Activated CD4-positive, alpha-beta T cell treated with anti-CD3 and anti-CD28 coated beads for 4 hours (primary cell): Measurements from ENCODE around the gene VKORC1L1.
"Not testable (repeated sequence)": the region's sequence is repeated elsewhere in the genome, so short reads cannot be mapped to it uniquely, and the experiment has no call there.

Experiments used
- DNase-seq, 2 donors: peaks; one replicate each; pipeline ENCODE4 v3.0.0-alpha.2; 2020

The VKORC1L1 gene

GRCh38 chr7:65945787-65946186, 72.9 kb downstream of the VKORC1L1 start:
- DNase-seq: not testable (repeated sequence)

GRCh38 chr7:65946904-65947303, 74.0 kb downstream of the VKORC1L1 start:
- DNase-seq: no peak

DNA sequence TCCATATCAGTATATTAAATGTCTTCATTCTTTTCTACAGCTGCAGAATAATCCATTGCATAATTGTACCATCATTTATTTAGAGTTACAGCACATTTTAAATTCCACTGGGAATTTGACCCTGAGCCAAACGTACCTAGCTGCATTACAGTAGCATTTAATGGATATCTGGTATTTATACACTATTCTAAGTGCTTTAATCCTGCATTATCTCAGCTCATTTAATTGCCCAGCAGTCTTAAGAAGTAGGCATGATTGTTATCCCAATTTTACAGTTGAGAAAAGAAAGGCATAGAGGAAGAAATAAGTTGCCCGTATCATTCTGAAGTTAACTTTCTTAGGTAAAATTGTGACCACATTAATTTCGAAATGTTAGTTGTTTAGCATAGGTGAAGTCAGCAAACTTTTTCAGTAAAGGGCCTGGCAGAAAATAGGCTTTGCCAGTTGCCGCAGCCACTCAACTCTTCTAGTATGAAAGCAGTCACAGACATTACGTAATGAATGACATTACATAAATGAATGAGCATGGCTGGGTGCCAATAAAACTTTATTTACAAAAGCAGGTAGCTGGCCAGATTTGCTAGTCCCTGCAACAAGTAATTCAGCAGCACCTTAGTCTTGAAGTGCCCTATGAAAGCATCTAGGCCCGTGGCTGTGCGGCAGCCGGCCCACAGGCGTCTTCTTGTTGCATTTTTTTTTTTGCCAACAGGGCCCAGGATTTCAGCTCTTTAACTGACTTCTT, 79.1 kb downstream of the VKORC1L1 start:
- DNase-seq: no peak

DNA sequence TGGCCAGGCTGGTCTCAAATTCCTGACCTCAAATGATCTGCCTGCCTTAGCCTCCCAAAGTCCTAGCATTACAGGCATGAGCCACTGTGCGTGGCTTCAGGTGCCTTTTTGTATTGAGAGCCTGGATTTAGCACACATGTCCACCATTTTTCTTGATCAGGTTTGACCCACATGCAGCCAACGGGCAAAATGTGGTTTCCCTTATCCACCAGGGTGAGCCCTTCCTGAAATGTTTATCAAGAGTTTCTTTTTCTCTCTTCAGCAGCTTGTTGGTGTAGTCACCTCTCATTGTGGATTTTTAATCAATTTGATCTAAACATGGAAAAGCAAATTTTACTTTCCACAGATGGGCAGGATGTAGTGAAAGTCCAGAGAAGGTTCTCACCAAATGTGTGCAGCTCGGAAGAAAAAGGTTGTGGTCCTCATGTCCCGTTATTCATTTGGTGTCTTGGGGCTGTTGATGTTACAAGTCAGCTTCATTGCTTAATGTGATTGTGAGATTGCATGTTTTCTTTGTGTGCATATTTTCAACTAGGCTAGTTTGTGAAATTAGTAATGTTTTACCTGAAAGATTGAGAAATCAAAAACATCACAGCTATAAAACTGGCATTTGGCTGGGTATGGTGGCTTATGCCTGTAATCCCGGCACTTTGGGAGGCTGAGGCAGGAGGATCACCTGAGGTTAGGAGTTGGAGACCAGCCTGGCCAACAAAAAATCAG, 80.3 kb downstream of the VKORC1L1 start:
- DNase-seq: no peak

DNA sequence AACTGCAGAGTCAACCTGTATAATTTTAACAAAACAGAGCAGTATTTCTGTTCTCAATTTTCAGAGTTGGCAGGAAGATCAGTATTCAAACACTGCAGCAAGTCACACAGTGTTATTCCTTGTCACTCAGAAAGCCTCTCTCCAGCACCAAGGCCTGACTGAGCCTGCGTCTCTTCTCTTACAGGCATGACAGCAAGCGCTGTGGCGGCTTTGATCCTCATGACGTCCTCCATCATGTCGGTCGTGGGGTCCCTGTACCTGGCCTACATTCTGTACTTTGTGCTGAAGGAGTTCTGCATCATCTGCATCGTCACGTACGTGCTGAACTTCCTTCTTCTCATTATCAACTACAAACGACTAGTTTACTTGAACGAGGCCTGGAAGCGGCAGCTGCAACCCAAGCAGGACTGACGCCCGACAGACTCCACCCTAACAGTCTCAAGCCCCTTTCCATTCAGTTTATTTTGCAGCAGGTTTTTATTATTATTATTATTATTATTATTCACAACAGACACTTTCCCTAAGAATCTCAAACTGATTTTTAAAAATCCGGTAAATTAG, 81.1 kb downstream of the VKORC1L1 start:
- no peak for DNase-seq

- DNase-seq: no peak
Measured at GRCh38 chr7:65955718-65956117, 82.8 kb downstream of the VKORC1L1 start.

DNA sequence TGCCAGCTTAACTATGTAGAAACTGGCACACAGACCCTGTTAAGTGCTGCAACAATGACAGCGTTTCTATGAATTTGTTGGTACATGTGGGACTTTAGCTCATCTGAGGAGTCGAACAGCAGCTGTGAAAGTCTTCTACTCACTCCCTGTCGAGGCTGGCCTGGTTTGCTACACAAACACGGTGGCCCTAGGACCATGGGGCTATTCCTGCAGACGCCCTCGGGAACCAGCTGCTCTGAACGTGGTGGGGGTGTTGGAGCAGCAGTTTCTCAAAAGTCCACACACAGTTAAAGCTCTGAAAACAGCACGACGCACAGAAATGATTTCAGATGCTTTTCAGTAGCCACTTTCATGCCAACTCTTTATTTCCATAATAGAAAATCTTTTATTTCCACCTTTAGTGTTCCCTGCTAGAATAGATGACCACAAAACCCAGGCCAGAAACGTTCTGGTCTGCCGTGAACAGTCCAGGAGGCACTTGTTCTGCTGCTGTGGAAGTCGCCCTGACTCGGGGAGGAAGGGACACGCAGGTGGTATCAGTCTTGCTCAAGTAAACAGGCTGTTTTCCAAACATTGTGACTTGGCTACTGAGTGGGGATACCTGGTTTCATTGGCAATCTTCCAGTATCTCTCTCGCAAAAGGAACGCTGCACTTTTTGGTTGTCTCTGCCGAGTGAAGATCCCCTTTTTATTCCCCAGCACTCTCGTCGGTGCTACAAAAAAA, 87.6 kb downstream of the VKORC1L1 start:
- no peak for DNase-seq

DNA sequence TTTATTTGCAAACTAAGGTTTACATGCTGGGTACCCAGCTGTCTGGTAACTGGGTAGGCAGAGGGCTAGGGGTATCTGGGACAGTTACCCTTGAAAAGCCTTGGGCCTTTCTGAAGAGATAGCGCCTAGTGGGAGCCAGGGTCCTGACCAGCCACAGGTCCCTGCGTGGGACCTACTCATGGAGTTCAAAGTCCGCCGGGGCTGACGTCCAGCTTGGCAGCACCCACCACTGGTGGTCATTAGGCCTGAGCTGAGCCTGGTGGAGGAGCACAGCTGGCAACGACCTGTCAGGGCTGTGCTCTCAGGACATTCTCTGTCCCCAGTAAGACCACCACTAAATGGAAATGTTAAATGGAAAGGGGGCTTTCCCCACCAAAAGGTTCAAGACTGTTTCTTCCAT, 89.2 kb downstream of the VKORC1L1 start:
- no peak for DNase-seq

- not testable (repeated sequence) for DNase-seq
Measured at GRCh38 chr7:65964671-65965070, 91.8 kb downstream of the VKORC1L1 start.

DNA sequence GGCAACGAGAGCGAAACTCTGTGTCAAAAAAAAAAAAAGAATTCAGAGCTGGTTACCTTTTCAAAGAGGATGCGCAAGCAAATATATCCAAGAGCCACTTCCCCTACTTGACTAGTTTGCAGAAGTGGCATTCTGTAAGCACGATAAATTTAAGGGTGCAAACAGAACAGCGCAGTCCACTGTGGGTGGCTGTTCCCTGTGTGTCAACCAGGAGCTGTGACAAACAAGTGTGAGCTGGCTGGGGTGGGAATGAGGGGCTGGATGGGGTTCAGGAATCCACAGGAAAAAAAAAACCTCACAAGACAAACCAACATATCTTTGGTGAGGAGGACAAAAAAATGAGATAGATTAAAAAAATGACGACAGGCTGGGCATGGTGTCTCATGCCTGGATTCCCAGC, 93.3 kb downstream of the VKORC1L1 start:
- DNase-seq: no peak

DNA sequence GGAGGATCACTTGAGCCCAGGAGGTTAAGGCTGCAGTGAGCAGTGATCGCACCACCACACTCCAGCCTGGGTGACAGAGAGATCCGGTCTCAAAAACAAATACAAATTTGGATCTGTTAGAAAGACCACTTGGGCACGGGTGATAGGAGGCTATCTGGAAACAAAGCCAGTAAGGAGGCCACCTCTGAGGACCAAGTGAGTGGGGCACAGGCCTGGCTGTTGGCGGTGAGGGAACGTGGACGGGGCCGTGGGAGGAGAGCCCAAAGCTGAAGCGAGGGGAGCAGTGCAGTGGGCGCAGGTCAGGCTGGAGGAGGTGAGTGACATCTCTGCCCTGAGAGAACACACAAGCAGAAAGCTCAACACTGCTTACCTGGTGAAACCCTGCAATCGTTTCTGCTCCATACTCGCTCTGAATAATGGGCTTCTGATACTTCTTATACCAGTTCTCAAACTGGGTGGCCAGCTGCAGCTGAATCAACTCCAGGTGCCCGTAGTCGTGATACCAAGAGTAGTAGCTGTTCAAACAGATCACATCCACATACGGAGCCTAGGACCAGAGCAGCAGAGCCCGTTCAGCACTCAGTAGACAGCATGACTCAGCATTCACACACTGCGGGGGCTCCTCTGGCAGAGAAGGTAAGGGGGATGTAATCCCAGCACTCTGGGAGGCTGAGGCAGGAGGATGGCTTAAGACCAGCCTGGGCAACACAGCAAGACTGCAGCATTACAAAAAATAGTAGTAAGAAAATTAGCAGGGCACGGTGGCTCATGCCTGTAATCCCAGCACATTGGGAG, 94.7 kb downstream of the VKORC1L1 start:
- no peak for DNase-seq

GRCh38 chr7:65968256-65969185, 95.6 kb downstream of the VKORC1L1 start:
- DNase-seq: no peak

DNA sequence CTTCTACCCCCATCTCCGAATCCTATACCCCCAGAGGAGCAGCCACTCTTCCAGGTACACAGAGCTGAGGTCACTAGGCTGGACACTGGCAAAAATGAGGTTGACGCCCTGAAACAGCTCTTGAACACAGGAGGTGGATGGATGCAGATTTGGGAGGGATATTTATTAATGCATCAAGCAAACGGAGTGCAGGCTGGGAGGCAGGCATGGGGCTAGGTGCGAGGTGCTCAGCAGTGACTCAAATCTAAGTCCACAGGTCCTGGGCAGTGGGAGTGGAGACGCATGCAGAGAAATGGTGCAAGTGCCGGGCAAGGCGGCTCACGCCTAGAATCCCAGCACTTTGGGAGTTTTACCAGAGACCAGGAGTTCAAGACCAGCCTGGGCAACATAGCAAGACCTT, 98.1 kb downstream of the VKORC1L1 start:
- DNase-seq: no peak

- DNase-seq: no peak
Measured at GRCh38 chr7:65972976-65973375, 100.1 kb downstream of the VKORC1L1 start.

DNA sequence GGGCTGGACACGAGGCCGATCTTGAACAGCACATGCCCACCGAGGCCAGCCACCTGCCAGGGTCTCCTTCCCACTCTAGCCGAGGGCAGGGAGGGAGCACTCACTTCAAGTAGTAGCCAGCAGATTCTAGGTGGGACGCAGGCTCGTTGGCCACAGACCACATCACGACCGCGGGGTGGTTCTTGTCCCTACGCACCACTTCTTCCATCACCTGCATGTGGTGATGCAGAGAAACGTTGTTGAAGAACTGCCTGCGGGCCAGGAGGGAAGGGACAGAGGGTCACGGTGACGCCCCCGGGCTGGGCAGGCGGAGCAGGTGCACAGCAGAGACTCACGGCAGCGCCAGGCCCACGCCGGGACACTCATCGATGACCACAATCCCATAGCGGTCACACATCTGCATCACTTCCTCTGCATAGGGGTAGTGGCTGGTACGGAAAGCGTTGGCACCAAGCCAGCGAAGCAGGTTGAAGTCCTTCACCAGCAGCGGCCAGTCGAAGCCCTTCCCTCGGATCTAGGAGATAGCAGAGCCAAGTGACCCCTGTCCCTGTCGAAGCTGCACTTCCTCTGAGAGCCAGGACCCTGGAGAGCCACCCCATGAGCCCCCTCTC, 101.4 kb downstream of the VKORC1L1 start:
- DNase-seq: no peak

DNA sequence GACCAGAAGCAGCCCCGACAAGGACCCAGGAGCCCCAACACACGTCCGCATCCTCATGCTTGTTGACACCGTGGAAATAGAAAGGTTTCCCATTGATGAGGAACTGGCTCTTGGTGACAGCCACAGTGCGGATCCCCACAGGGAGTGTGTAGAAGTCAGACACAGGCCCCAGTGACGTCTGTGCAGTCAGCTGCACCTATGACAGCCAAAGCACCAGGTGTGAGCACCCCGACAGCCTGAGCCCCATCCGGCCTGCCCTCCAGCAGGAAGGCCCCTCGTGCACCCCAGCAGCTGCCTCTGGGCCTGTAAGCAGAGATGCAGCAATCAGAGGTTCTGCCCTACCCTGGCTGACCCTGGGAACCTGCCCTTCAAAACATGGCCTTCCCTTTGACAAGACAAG, 102.0 kb downstream of the VKORC1L1 start:
- DNase-seq: no peak

DNA sequence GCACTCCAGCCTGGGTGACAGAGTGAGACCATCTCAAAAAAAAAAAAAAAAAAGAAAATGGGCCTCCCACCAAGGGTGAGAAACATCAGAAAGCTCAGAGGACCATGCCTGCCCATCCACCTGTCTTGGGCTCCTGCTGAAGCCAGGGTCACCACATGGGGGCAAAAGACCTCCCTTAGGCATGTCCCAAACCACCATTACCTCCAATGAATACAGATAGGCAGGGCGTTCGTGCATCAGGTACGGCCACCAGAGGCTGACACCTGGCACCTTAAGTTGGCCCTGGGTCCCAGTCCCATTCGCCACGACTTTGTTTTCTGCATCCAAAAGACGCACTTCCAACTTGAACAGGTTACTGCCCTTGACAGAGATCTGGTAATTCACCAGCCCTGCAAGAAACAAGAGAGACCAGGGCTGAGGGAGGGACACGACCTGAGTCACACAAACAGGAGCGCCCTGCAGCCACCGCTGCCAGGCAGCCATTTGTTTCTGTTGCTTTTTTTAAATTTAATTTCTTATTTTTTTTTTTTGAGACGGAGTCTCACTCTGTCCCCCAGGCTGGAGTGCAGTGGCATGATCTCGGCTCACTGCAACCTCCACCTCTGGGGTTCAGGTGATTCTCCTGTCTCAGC, 103.1 kb downstream of the VKORC1L1 start:
- DNase-seq: no peak

DNA sequence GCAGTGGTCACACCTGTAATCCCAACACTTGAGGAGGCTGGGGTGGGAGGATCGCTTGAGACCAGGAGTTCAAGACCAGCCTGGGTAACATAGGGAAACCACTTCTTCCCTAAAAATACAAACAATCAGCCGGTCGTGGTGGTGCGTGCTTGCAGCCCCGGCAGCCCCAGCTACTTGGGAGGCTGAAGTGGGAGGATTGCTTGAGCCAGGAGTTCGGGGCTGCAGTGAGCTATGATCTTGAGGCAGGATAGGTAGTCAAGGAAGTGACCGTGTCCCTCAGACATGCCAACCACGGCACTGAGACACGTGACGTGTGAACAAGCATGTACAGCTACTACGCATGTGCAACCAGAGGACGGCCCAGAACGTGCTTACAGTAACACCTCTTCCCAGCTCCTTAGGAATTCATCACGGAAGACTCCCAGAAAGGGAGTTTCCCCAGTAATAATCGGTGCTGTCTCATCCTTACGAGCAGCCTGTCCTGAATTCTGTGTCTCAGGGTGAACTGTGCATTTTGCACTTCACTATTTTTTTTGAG, 103.9 kb downstream of the VKORC1L1 start:
- DNase-seq: no peak

GRCh38 chr7:65978891-65979582, 106.2 kb downstream of the VKORC1L1 start:
- DNase-seq: no peak
